ENCODE results near the gene SREK1IP1. TPM values are rescaled to one million over a fixed set of nuclear protein-coding genes. Genes with fewer than 3 reads are reported as not detected.
"Not testable (repeated sequence)": the region's sequence is repeated elsewhere in the genome, so short reads cannot be mapped to it uniquely, and the experiment has no call there.

The SREK1IP1 gene
- total RNA-seq, 1 donor from 2014 or later: 12.1 TPM

- DNase-seq: no peak
These were observed 4.5 kb downstream of the SREK1IP1 start for GRCh38 chr5:64763948-64764503.

GRCh38 chr5:64759960-64760660, 8.4 kb downstream of the SREK1IP1 start:
- peak; percentile 48 for DNase-seq

GRCh38 chr5:64758901-64759300, 9.6 kb downstream of the SREK1IP1 start:
- no peak for DNase-seq

GRCh38 chr5:64754066-64754465, 14.4 kb downstream of the SREK1IP1 start:
- DNase-seq: no peak

GRCh38 chr5:64749385-64749784, 19.1 kb downstream of the SREK1IP1 start:
- no peak for DNase-seq

- DNase-seq: no peak
These were observed 22.0 kb downstream of the SREK1IP1 start for GRCh38 chr5:64746446-64746845.

GRCh38 chr5:64744914-64745313, 23.6 kb downstream of the SREK1IP1 start:
- DNase-seq: peak; percentile 20

GRCh38 chr5:64742821-64743220, 25.7 kb downstream of the SREK1IP1 start:
- DNase-seq: no peak

GRCh38 chr5:64742411-64742810, 26.1 kb downstream of the SREK1IP1 start:
- no peak for DNase-seq

- no peak for DNase-seq
These were observed 41.3 kb downstream of the SREK1IP1 start for GRCh38 chr5:64727150-64727549.

GRCh38 chr5:64722588-64722987, 45.9 kb downstream of the SREK1IP1 start:
- DNase-seq: no peak

GRCh38 chr5:64714495-64714894, 54.0 kb downstream of the SREK1IP1 start:
- not testable (repeated sequence) for DNase-seq

- DNase-seq: no peak
These were observed 61.3 kb downstream of the SREK1IP1 start for GRCh38 chr5:64707191-64707590.

GRCh38 chr5:64706074-64706473, 62.4 kb downstream of the SREK1IP1 start:
- not testable (repeated sequence) for DNase-seq

- no peak for DNase-seq
These were observed 67.7 kb downstream of the SREK1IP1 start for GRCh38 chr5:64700765-64701164.

GRCh38 chr5:64696414-64696813, 72.1 kb downstream of the SREK1IP1 start:
- DNase-seq: not testable (repeated sequence)

- no peak for DNase-seq
These were observed 74.9 kb downstream of the SREK1IP1 start for GRCh38 chr5:64693636-64694035.

- DNase-seq: no peak
These were observed 77.2 kb downstream of the SREK1IP1 start for GRCh38 chr5:64691291-64691690.

- peak; percentile 20 for DNase-seq
These were observed 77.9 kb downstream of the SREK1IP1 start, which contains the start of gene SHISAL2B for GRCh38 chr5:64690417-64691151. SHISAL2B (plus strand) TSS chr5:64690503; CDS start chr5:64690624, 121 bp downstream.

- no peak for DNase-seq
These were observed 78.4 kb downstream of the SREK1IP1 start for GRCh38 chr5:64690104-64690416.

- DNase-seq: no peak
These were observed 79.5 kb downstream of the SREK1IP1 start for GRCh38 chr5:64688965-64689364.

GRCh38 chr5:64688391-64688790, 80.1 kb downstream of the SREK1IP1 start:
- no peak for DNase-seq

- no peak for DNase-seq
These were observed 82.6 kb downstream of the SREK1IP1 start for GRCh38 chr5:64685866-64686265.

GRCh38 chr5:64682608-64683007, 85.9 kb downstream of the SREK1IP1 start:
- no peak for DNase-seq
